Endothelial cell of umbilical vein (primary cell): ENCODE results near the gene ACBD6. TPM values are rescaled to one million over a fixed set of nuclear protein-coding genes. Genes with fewer than 3 reads are reported as not detected.

Experiments used
- BruUV-seq: library from RNA; stranded (reverse); fragments of 400-500 nt; replicated peaks from 2 replicates; lab custom pipeline; 2021; lab: Mats Ljungman, UMichigan
- CTCF ChIA-PET: fragments of 300-600, 350-600 bp; sonication (Branson Sonifier 250); formaldehyde crosslinking; loops from one replicate; lab custom pipeline; 2021; ENCODE audit warnings: antibody characterized with exemption, inconsistent platforms; lab: Charles Lee
- POLR2A ChIA-PET: fragments of 300-600, 350-600 bp; sonication (Branson Sonifier 250); formaldehyde crosslinking; loops from one replicate; lab custom pipeline; 2021; ENCODE audit warnings: antibody characterized with exemption, inconsistent platforms; lab: Charles Lee
- DNase-seq: peaks from one replicate; pipeline ENCODE4 v3.0.0-alpha.2; 2011; ENCODE audit warnings: low read depth, low spot score
- FAIRE-seq: peaks from 2 replicates; lab custom pipeline; 2011; peaks lifted over from hg19 to GRCh38; lab: Jason Lieb, UNC
- H2AFZ ChIP-seq: 2 replicates; pipeline ENCODE4 v1.6.0; 2012; ENCODE audit warnings: low read depth, low read length, control low read depth, inconsistent platforms
- H3K27ac ChIP-seq: 2 replicates; pipeline ENCODE4 v1.5.1; 2011; ENCODE audit warnings: low read depth, mild to moderate bottlenecking, control low read depth, low read length, moderate library complexity; ENCODE audit not compliant: insufficient read depth
- H3K27me3 ChIP-seq, 2 experiments: 2 replicates each; pipeline versions ENCODE4 v1.6.0 to v1.6.1; 2011; ENCODE audit warnings: low read length in 2 of 2, mixed read lengths in 1 of 2; ENCODE audit not compliant: control insufficient read depth in 2 of 2, insufficient read depth in 2 of 2
- H3K36me3 ChIP-seq, 2 experiments: 2 replicates in 1 of 2; 3 replicates in 1 of 2; pipeline ENCODE4 v1.5.1; 2011; ENCODE audit warnings: low read length in 2 of 2, mild to moderate bottlenecking in 1 of 2, moderate library complexity in 1 of 2; ENCODE audit not compliant: control insufficient read depth in 2 of 2, insufficient read depth in 2 of 2; ENCODE audit errors: extremely low read depth in 1 of 2
- H3K4me1 ChIP-seq: 3 replicates; pipeline ENCODE4 v1.5.1; 2011; ENCODE audit warnings: mild to moderate bottlenecking, low read length; ENCODE audit not compliant: control insufficient read depth, insufficient read depth; ENCODE audit errors: extremely low read depth
- H3K4me2 ChIP-seq: 2 replicates; pipeline ENCODE4 v1.6.1; 2011; ENCODE audit warnings: low read length, control low read depth, mixed read lengths; ENCODE audit not compliant: insufficient read depth
- H3K4me3 ChIP-seq, 3 experiments: fragments of 200-600 bp in 1 of 3; sonication (generic), shearing (Covaris generic) in 1 of 3; replicated peaks in 1 of 3; 2 replicates each; pipeline ENCODE4 v1.5.1; 2011 to 2016; ENCODE audit warnings: control low read depth in 3 of 3, low read length in 3 of 3, mild to moderate bottlenecking in 2 of 3, inconsistent platforms in 1 of 3, low read depth in 1 of 3, moderate library complexity in 1 of 3; ENCODE audit not compliant: insufficient read depth in 1 of 3
- H3K79me2 ChIP-seq: 2 replicates; pipeline ENCODE4 v1.6.0; 2012; ENCODE audit warnings: low read length, inconsistent platforms; ENCODE audit not compliant: control insufficient read depth, insufficient read depth
- H3K9ac ChIP-seq: replicated peaks from 2 replicates; pipeline ENCODE3; 2011; ENCODE audit warnings: low read length, control low read depth; ENCODE audit not compliant: insufficient read depth; ENCODE audit errors: extremely low read depth
- H3K9me1 ChIP-seq: replicated peaks from 3 replicates; pipeline ENCODE4 v1.6.0; 2011; ENCODE audit warnings: mild to moderate bottlenecking, low read length; ENCODE audit not compliant: control insufficient read depth, insufficient read depth; ENCODE audit errors: extremely low read depth
- H3K9me3 ChIP-seq: replicated peaks from 2 replicates; pipeline ENCODE4 v1.5.1; 2012; ENCODE audit warnings: low read length, inconsistent platforms; ENCODE audit not compliant: control insufficient read depth, insufficient read depth
- H4K20me1 ChIP-seq: replicated peaks from 2 replicates; pipeline ENCODE3; 2011; ENCODE audit warnings: mild to moderate bottlenecking, low read length; ENCODE audit not compliant: control insufficient read depth, insufficient read depth; ENCODE audit errors: extremely low read depth
- FOS ChIP-seq: IDR thresholded peaks from 2 replicates; pipeline ENCODE4 v1.6.1; 2011; ENCODE audit warnings: mild to moderate bottlenecking, low read length, moderate library complexity, borderline replicate concordance; ENCODE audit not compliant: insufficient read depth
- dilution Hi-C: fragments of 300-500 bp; cut with MboI; formaldehyde crosslinking; loops from one replicate; pipeline ENCODE4 v1.15.0; 2019; ENCODE audit warnings: low sequenced_read_pairs; ENCODE audit not compliant: extremely low pct_ligation_motif_present
- intact Hi-C: fragments of 100-400 bp; cut with micrococcal nuclease; formaldehyde crosslinking; loops from one replicate; pipeline ENCODE4 v1.10.0; 2022
- polyA plus RNA-seq, 4 experiments: library from polyadenylated mRNA; depleted of rRNA in 3 of 4; stranded (reverse) in 3 of 4; unstranded in 1 of 4; fragments of >200 nt; gene quantifications; 2 replicates each; pipeline versions ENCODE4 v1.2.1 to v1.2.3, GENCODE V29; 2011 to 2012; ENCODE audit warnings: missing spikeins in 1 of 4
- total RNA-seq: library from RNA; stranded (reverse); gene quantifications from 2 replicates; pipeline ENCODE4 v1.2.3, GENCODE V29; 2021
- TF ChIP-seq, protein P1 (sequence below), 2 donors: IDR thresholded peaks; 1 replicate in 1 of 2; 2 replicates in 1 of 2; pipeline ENCODE4 v1.5.1; 2011; ENCODE audit warnings: low read length in 2 of 2, mild to moderate bottlenecking in 2 of 2, moderate library complexity in 2 of 2, control low read depth in 1 of 2, inconsistent platforms in 1 of 2, low read depth in 1 of 2; ENCODE audit not compliant: insufficient read depth in 1 of 2; ENCODE audit errors: extremely low read depth in 1 of 2
- TF ChIP-seq, protein P2 (sequence below): IDR thresholded peaks from 2 replicates; pipeline ENCODE4 v1.6.1; 2011; ENCODE audit not compliant: insufficient read depth, insufficient read length

ACBD6 gene
- total and polyA plus RNA-seq, 2 donors (not counting 3 experiments of a cell fraction or from before 2014, with no cell fraction given): 55.6 to 56.4 TPM

DNA sequence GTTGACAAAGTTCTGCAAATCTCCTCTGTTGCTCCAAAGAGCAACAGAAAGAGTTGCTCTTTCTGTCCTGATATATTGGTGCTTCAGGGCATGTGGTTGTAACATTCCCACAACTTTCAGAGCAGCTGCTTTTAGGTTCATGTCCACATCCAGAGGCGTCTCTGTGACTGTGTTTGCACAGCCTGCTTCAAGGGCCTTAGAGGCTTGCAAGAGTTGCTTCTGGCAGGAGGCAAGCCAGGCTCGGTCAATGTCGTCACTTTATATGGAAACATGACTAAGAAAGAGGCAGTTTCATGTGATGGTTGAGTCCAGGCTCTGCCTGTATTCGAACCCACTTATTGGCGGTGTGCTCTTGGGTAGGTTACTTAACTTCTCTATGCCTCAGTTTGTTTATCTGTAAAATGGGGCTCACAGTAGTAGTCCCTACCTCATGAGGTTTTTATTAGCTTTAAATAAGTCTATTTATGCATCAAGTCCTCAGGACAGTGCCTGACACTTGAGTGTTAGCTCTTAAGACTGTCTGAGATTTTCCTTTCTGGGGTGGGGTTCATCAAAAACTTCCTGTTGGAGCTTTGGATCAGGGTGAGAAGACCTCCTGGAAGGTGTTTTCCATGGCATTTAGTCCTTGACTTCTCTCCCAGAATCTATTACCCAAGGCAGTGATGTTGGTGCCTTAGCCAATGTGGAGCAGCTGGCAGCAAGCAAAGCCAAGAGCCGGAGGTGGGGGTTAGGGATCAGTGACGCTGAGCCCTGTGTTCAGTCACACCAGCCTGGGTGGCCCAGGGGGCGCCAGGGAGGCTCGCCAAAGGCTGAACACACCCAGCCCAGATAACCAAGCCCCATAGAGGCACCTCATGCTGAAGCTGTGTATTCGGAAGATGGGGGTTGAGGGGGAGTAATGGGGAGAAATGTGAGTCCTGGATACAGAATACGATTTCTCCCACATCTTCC lies 253.4 kb downstream of the ACBD6 start:
- FAIRE-seq: no peak
- dilution Hi-C loops: no loop called here
- BruUV-seq: no TSS peak
- Histone ChIP-seq H3K27ac (no peak overlapping the region), H2AFZ (no peak overlapping the region), H3K9me3 (no peaks in the 10 kb centered on the region), H3K79me2 (no peaks in the 10 kb centered on the region), H3K4me1 (no peaks in the 10 kb centered on the region), H3K4me2 (no peak overlapping the region), H3K9ac (no peak overlapping the region), H3K27me3 (peaks cover 0 to 2% of the 10 kb centered on the region in 2 experiments), H3K9me1 (no peaks in the 10 kb centered on the region), H3K4me3 (no peak overlapping the region), H3K36me3 (no peaks in the 10 kb centered on the region), H4K20me1 (no peaks in the 10 kb centered on the region)
- CTCF ChIA-PET: interaction anchor here (1.0 to 6.1 kb wide), 4 partner anchors 9 to 197 kb away, joined by 3 to 121 read pairs (median 4); no protein-coding TSS in a partner anchor
- intact Hi-C loops: no loop called here
- POLR2A ChIA-PET: no interaction called here
- no peak for DNase-seq
- TF ChIP-seq, protein P1, sequence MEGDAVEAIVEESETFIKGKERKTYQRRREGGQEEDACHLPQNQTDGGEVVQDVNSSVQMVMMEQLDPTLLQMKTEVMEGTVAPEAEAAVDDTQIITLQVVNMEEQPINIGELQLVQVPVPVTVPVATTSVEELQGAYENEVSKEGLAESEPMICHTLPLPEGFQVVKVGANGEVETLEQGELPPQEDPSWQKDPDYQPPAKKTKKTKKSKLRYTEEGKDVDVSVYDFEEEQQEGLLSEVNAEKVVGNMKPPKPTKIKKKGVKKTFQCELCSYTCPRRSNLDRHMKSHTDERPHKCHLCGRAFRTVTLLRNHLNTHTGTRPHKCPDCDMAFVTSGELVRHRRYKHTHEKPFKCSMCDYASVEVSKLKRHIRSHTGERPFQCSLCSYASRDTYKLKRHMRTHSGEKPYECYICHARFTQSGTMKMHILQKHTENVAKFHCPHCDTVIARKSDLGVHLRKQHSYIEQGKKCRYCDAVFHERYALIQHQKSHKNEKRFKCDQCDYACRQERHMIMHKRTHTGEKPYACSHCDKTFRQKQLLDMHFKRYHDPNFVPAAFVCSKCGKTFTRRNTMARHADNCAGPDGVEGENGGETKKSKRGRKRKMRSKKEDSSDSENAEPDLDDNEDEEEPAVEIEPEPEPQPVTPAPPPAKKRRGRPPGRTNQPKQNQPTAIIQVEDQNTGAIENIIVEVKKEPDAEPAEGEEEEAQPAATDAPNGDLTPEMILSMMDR (IDR thresholded peaks at IDR 0.05; ENCODE audit: extremely low read depth in 1 of 2, insufficient read depth in 1 of 2, low read depth in 1 of 2, low read length in 2 of 2): peak in 1 of 2 donors; percentile 6
- no peak for TF ChIP-seq FOS

DNA sequence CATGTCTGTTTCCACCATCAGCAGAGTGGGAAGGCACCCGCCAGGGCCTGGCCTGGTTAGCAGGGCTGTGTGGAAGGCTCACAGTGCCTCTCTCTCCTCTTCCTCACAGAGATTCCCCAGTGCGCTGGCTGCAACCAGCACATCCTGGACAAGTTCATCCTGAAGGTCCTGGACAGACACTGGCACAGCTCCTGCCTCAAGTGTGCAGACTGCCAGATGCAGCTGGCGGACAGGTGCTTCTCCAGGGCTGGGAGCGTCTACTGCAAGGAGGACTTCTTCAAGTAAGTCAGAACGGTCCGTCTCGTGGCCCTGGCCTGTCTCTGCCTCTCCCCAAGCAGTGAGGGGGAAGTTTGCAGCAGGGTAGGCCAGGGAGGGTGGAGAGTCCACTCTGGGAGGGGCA lies 254.2 kb downstream of the ACBD6 start:
- H3K9ac ChIP-seq: no peak overlapping the region
- no peak for DNase-seq
- no peak overlapping the region for H3K27ac ChIP-seq
- intact Hi-C loops (no loop called here), dilution Hi-C loops (no loop called here)
- H4K20me1 ChIP-seq: no peaks in the 10 kb centered on the region
- no peak overlapping the region for H2AFZ ChIP-seq
- no peaks in the 10 kb centered on the region for H3K36me3 ChIP-seq
- no peaks in the 10 kb centered on the region for H3K79me2 ChIP-seq
- no peaks in the 10 kb centered on the region for H3K9me3 ChIP-seq
- ChIA-PET CTCF (interaction anchor here (0.6 to 1.7 kb wide), 3 partner anchors 168 to 254 kb away, joined by 3 to 5 read pairs (median 3); no protein-coding TSS in a partner anchor), POLR2A (no interaction called here)
- FAIRE-seq: no peak
- H3K4me1 ChIP-seq: no peaks in the 10 kb centered on the region
- TF ChIP-seq, protein P1 (IDR thresholded peaks at IDR 0.05; ENCODE audit: extremely low read depth in 1 of 2, insufficient read depth in 1 of 2, low read depth in 1 of 2, low read length in 2 of 2): no peak
- TF ChIP-seq, protein P2, sequence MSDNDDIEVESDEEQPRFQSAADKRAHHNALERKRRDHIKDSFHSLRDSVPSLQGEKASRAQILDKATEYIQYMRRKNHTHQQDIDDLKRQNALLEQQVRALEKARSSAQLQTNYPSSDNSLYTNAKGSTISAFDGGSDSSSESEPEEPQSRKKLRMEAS: no peak
- H3K4me3 ChIP-seq: no peak overlapping the region
- H3K9me1 ChIP-seq: no peaks in the 10 kb centered on the region
- H3K27me3 ChIP-seq: peaks cover 3% of the 10 kb centered on the region in 2 experiments
- H3K4me2 ChIP-seq: no peak overlapping the region
- no TSS peak for BruUV-seq
